GM12891 (cell line): ENCODE data around the gene OR1S1.

Source experiments
- PAX5 ChIP-seq: IDR thresholded peaks from 2 replicates; pipeline ENCODE4 v1.6.1; 2011; ENCODE audit warnings: low read length, moderate library complexity, mild to moderate bottlenecking; ENCODE audit not compliant: insufficient read depth, severe bottlenecking
- POLR2A ChIP-seq: IDR thresholded peaks from 2 replicates; pipeline ENCODE4 v1.6.1; 2011; ENCODE audit warnings: low read depth, low read length, control low read depth
- POLR2AphosphoS5 ChIP-seq: IDR thresholded peaks from 2 replicates; pipeline ENCODE4 v1.6.1; 2011; ENCODE audit warnings: low read depth, low read length, control low read depth
- TAF1 ChIP-seq: IDR thresholded peaks from 2 replicates; pipeline ENCODE4 v1.6.1; 2011; ENCODE audit warnings: low read depth, low read length, control low read depth

DNA sequence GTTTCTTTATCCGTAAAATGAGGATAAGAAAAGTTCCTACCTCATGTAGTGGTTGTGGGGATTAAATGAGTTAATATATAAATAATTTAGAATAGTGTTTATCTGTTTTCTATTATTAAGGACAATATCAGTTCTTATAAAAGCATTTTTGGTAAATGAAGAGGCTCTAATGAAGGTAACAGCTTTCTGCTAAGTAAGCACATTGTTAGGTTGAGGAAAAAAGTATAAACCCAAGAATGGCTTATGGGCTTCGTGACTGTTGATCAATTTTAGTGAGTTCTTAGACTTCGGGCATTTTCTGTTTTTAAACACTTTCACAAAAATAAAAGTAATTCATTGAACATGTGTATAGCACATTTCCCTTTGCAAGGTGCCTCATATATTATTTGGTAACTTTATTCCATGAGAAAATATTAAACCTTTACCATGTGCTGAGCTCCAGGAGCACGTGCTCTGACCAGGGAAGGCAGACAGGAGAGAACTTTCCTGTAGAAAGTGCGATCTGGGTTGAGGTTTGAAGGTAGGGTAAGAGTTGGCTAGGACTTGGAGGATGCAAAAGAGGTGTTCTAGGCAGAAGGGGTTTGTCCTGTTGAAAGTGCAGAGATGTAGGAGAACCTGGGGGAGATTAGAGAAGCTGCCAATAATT, 35.0 kb upstream of the OR1S1 start:
- TF ChIP-seq POLR2A (no peak), TAF1 (no peak), PAX5 (no peak), POLR2AphosphoS5 (no peak)
